Mesenchymal stem cell (in vitro differentiated cells and primary cell): ENCODE data around the gene CPM.

ENCODE experiments used
- DNase-seq: peaks from one replicate; pipeline ENCODE4 v3.0.0-alpha.2; 2013
- H2AFZ ChIP-seq: one replicate; pipeline ENCODE4 v1.6.1; 2013; ENCODE audit warnings: low read depth, mild to moderate bottlenecking, control low read depth, inconsistent platforms, low read length, moderate library complexity
- H2AK5ac ChIP-seq: 2 replicates; pipeline ENCODE4 v1.6.1; 2013; ENCODE audit warnings: low read length, moderate library complexity, mild to moderate bottlenecking, inconsistent platforms; ENCODE audit not compliant: severe bottlenecking
- H2BK120ac ChIP-seq: one replicate; pipeline ENCODE4 v1.6.1; 2013; ENCODE audit warnings: low read depth, mild to moderate bottlenecking, inconsistent platforms, low read length, moderate library complexity
- H2BK12ac ChIP-seq, 2 experiments: one replicate each; pipeline ENCODE4 v1.6.1; 2013; ENCODE audit warnings: inconsistent platforms in 2 of 2, low read length in 2 of 2, mild to moderate bottlenecking in 2 of 2, moderate library complexity in 2 of 2, control low read depth in 1 of 2
- H2BK15ac ChIP-seq: one replicate; pipeline ENCODE4 v1.6.1; 2013; ENCODE audit warnings: mild to moderate bottlenecking, low read depth, inconsistent platforms; ENCODE audit not compliant: poor library complexity, severe bottlenecking
- H2BK5ac ChIP-seq: 2 replicates; pipeline ENCODE4 v1.6.1; 2013; ENCODE audit warnings: low read depth, mild to moderate bottlenecking, low read length, control low read depth, inconsistent platforms; ENCODE audit not compliant: poor library complexity, severe bottlenecking
- H3K14ac ChIP-seq, 2 experiments: one replicate each; pipeline ENCODE4 v1.6.1; 2013; ENCODE audit warnings: inconsistent platforms in 2 of 2, low read length in 2 of 2, control low read depth in 1 of 2, mild to moderate bottlenecking in 1 of 2, moderate library complexity in 1 of 2
- H3K18ac ChIP-seq, 2 experiments: one replicate each; pipeline ENCODE4 v1.6.1; 2013; ENCODE audit warnings: inconsistent platforms in 2 of 2, low read length in 2 of 2, control low read depth in 1 of 2, low read depth in 1 of 2, mild to moderate bottlenecking in 1 of 2
- H3K23ac ChIP-seq, 2 experiments: one replicate each; pipeline ENCODE4 v1.6.1; 2013; ENCODE audit warnings: inconsistent platforms in 2 of 2, low read length in 2 of 2, mild to moderate bottlenecking in 2 of 2, moderate library complexity in 2 of 2, control low read depth in 1 of 2
- H3K27ac ChIP-seq: 2 replicates; pipeline ENCODE4 v1.5.1; 2013; ENCODE audit warnings: mild to moderate bottlenecking, moderate library complexity, low read length, control low read depth, inconsistent platforms; ENCODE audit not compliant: poor library complexity, severe bottlenecking
- H3K27me3 ChIP-seq, 2 experiments: 2 replicates each; pipeline versions ENCODE4 v1.6.1 to v1.7.0; 2013; ENCODE audit warnings: low read length in 2 of 2, mild to moderate bottlenecking in 2 of 2, moderate library complexity in 2 of 2, control low read depth in 1 of 2, inconsistent platforms in 1 of 2; ENCODE audit not compliant: control insufficient read depth in 1 of 2, insufficient read depth in 1 of 2
- H3K36me3 ChIP-seq, 2 experiments: 2 replicates each; pipeline versions ENCODE4 v1.6.1 to v1.7.0; 2013; ENCODE audit warnings: low read length in 2 of 2, control low read depth in 1 of 2, inconsistent platforms in 1 of 2, low read depth in 1 of 2, mild to moderate bottlenecking in 1 of 2; ENCODE audit not compliant: insufficient read depth in 2 of 2, control insufficient read depth in 1 of 2
- H3K4ac ChIP-seq, 2 experiments: one replicate each; pipeline ENCODE4 v1.6.1; 2013; ENCODE audit warnings: inconsistent platforms in 2 of 2, low read length in 2 of 2, mild to moderate bottlenecking in 2 of 2, moderate library complexity in 2 of 2, control low read depth in 1 of 2, low read depth in 1 of 2
- H3K4me1 ChIP-seq: 2 replicates; pipeline ENCODE4 v1.6.1; 2013; ENCODE audit warnings: low read depth, low read length, control low read depth; ENCODE audit not compliant: control insufficient read depth, insufficient read depth
- H3K4me2 ChIP-seq: 2 replicates; pipeline ENCODE4 v1.6.1; 2013; ENCODE audit warnings: low read length, mild to moderate bottlenecking, inconsistent platforms; ENCODE audit not compliant: poor library complexity, severe bottlenecking
- H3K4me3 ChIP-seq, 2 experiments: 2 replicates each; pipeline versions ENCODE4 v1.5.1 to v1.7.0; 2013; ENCODE audit warnings: low read length in 2 of 2, mild to moderate bottlenecking in 2 of 2, control low read depth in 1 of 2, low read depth in 1 of 2; ENCODE audit not compliant: insufficient read depth in 1 of 2
- H3K79me1 ChIP-seq: replicated peaks from 2 replicates; pipeline ENCODE4 v1.6.1; 2013; ENCODE audit warnings: mild to moderate bottlenecking, control low read depth, low read length, inconsistent platforms; ENCODE audit not compliant: poor library complexity, severe bottlenecking
- H3K9ac ChIP-seq: 2 replicates; pipeline ENCODE4 v1.7.0; 2013; ENCODE audit warnings: mild to moderate bottlenecking, low read length, moderate library complexity
- H3K9me3 ChIP-seq: 2 replicates; pipeline ENCODE4 v1.7.0; 2013; ENCODE audit warnings: mild to moderate bottlenecking, low read length; ENCODE audit not compliant: control insufficient read depth
- H4K8ac ChIP-seq: one replicate; pipeline ENCODE4 v1.6.1; 2013; ENCODE audit warnings: inconsistent platforms, mild to moderate bottlenecking, low read length, moderate library complexity
- H4K91ac ChIP-seq: one replicate; pipeline ENCODE4 v1.6.1; 2013; ENCODE audit warnings: mild to moderate bottlenecking, low read length, inconsistent platforms
- whole genome bisulfite sequencing: methylation state at CpG from one replicate; pipeline ENCODE4 v1.1.7; 2013; ENCODE audit warnings: mixed read lengths; 5-methylcytosine and 5-hydroxymethylcytosine counted together

CPM gene

GRCh38 chr12:68855771-68856170, 77.2 kb downstream of the CPM start:
- Histone ChIP-seq H4K8ac (no peak overlapping the region), H2BK5ac (no peak overlapping the region), H3K4me2 (no peak overlapping the region), H2AK5ac (no peak overlapping the region), H3K14ac (no peak overlapping the region), H3K4me3 (no peak overlapping the region), H3K27me3 (peaks cover 0 to 3% of the 10 kb centered on the region in 2 experiments), H3K4me1 (no peaks in the 10 kb centered on the region), H3K79me1 (no peaks in the 10 kb centered on the region), H3K18ac (no peak overlapping the region), H2BK120ac (no peak overlapping the region), H3K4ac (no peak overlapping the region), H2BK12ac (no peak overlapping the region), H3K9me3 (no peaks in the 10 kb centered on the region), H2BK15ac (no peak overlapping the region), H4K91ac (no peak overlapping the region), H2AFZ (no peak overlapping the region), H3K27ac (no peak overlapping the region), H3K36me3 (no peaks in the 10 kb centered on the region), H3K9ac (no peak overlapping the region), H3K23ac (no peak overlapping the region)
- WGBS: 97% methylated on average over 7 of the region's 8 CpGs
- no peak for DNase-seq

GRCh38 chr12:68855111-68855510, 77.9 kb downstream of the CPM start:
- WGBS: 93% methylated on average over 3 of the region's 3 CpGs
- no peaks in the 10 kb centered on the region for H3K9me3 ChIP-seq
- H2AFZ ChIP-seq: no peak overlapping the region
- no peak overlapping the region for H3K4ac ChIP-seq
- H3K4me3 ChIP-seq: no peak overlapping the region
- peak overlapping the region in 1 of 2 experiments; percentile 3 for H3K18ac ChIP-seq
- no peak overlapping the region for H2BK5ac ChIP-seq
- H3K9ac ChIP-seq: no peak overlapping the region
- H4K91ac ChIP-seq: no peak overlapping the region
- no peak overlapping the region for H3K27ac ChIP-seq
- DNase-seq: no peak
- H3K4me1 ChIP-seq: no peaks in the 10 kb centered on the region
- H2AK5ac ChIP-seq: no peak overlapping the region
- no peaks in the 10 kb centered on the region for H3K36me3 ChIP-seq
- no peak overlapping the region for H3K4me2 ChIP-seq
- H2BK15ac ChIP-seq: no peak overlapping the region
- H3K23ac ChIP-seq: no peak overlapping the region
- no peak overlapping the region for H4K8ac ChIP-seq
- H3K14ac ChIP-seq: peak overlapping the region in 1 of 2 experiments; percentile 32
- H3K79me1 ChIP-seq: no peaks in the 10 kb centered on the region
- no peak overlapping the region for H2BK120ac ChIP-seq
- no peak overlapping the region for H2BK12ac ChIP-seq
- H3K27me3 ChIP-seq: peaks cover 0 to 3% of the 10 kb centered on the region in 2 experiments

- H3K27me3 ChIP-seq: peaks cover 0 to 3% of the 10 kb centered on the region in 2 experiments
- H3K79me1 ChIP-seq: no peaks in the 10 kb centered on the region
- H3K23ac ChIP-seq: no peak overlapping the region
- H2BK15ac ChIP-seq: no peak overlapping the region
- H4K91ac ChIP-seq: no peak overlapping the region
- no peak overlapping the region for H2BK120ac ChIP-seq
- H3K4ac ChIP-seq: no peak overlapping the region
- no peak overlapping the region for H2BK12ac ChIP-seq
- H3K36me3 ChIP-seq: no peaks in the 10 kb centered on the region
- no peak overlapping the region for H2AK5ac ChIP-seq
- no peaks in the 10 kb centered on the region for H3K9me3 ChIP-seq
- H3K9ac ChIP-seq: no peak overlapping the region
- no peak overlapping the region for H3K4me3 ChIP-seq
- H3K27ac ChIP-seq: no peak overlapping the region
- no peak overlapping the region for H2BK5ac ChIP-seq
- no peaks in the 10 kb centered on the region for H3K4me1 ChIP-seq
- H3K18ac ChIP-seq: no peak overlapping the region
- no peak overlapping the region for H3K4me2 ChIP-seq
- no peak overlapping the region for H3K14ac ChIP-seq
- H4K8ac ChIP-seq: no peak overlapping the region
- H2AFZ ChIP-seq: no peak overlapping the region
- WGBS: 80% methylated on average over 3 of the region's 3 CpGs
- DNase-seq: no peak
Observed at GRCh38 chr12:68854554-68854953, 78.4 kb downstream of the CPM start.

GRCh38 chr12:68854078-68854468, 78.9 kb downstream of the CPM start:
- DNase-seq: no peak
- Histone ChIP-seq H2BK5ac (no peak overlapping the region), H3K14ac (no peak overlapping the region), H3K4me1 (no peaks in the 10 kb centered on the region), H2BK15ac (no peak overlapping the region), H4K91ac (no peak overlapping the region), H3K23ac (no peak overlapping the region), H3K36me3 (no peaks in the 10 kb centered on the region), H4K8ac (no peak overlapping the region), H3K27ac (no peak overlapping the region), H3K9ac (no peak overlapping the region), H3K4me2 (no peak overlapping the region), H3K27me3 (peaks cover 0 to 3% of the 10 kb centered on the region in 2 experiments), H3K4ac (no peak overlapping the region), H3K79me1 (no peaks in the 10 kb centered on the region), H3K4me3 (no peak overlapping the region), H2AK5ac (no peak overlapping the region), H3K18ac (no peak overlapping the region), H2BK12ac (no peak overlapping the region), H2AFZ (no peak overlapping the region), H3K9me3 (no peaks in the 10 kb centered on the region), H2BK120ac (no peak overlapping the region)
- 76% methylated on average over 2 of the region's 2 CpGs for WGBS
